ENCODE results near the gene ANKMY2. TPM values are rescaled to one million over a fixed set of nuclear protein-coding genes. Genes with fewer than 3 reads are reported as not detected.

The ANKMY2 gene
- total RNA-seq, 1 donor from 2014 or later, result 36.5 TPM

Other genes starting within 250 kb of the ANKMY2 start
- 7.3 TPM for gene CRPPA, start 224.2 kb downstream of the ANKMY2 start, total RNA-seq
- gene SOSTDC1, start 180.0 kb downstream of the ANKMY2 start, total RNA-seq, result not detected
- not detected for gene LRRC72, start 118.9 kb downstream of the ANKMY2 start, total RNA-seq
- 285 TPM for gene BZW2, start 427 bp upstream of the ANKMY2 start, total RNA-seq
- 13.5 TPM for gene TSPAN13, start 108.0 kb upstream of the ANKMY2 start, total RNA-seq
- not detected for gene AGR2, start 159.2 kb upstream of the ANKMY2 start, total RNA-seq
- gene AGR3, start 236.2 kb upstream of the ANKMY2 start, total RNA-seq, result not detected

All from cardiac septum (tissue), 1 donor.